ENCODE measurements around the gene NUDT22. TPM values are rescaled to one million over a fixed set of nuclear protein-coding genes. Genes with fewer than 3 reads are reported as not detected.

NUDT22 gene
- 10 to 100 TPM; 19.2 to 77.6 (median 41.8) TPM for total RNA-seq

- TF ChIP-seq CTCF (IDR thresholded peaks at IDR 0.05; ENCODE audit: low read depth): no peak
Observed at GRCh38 chr11:64225608-64226506, at the start of gene NUDT22, which contains the start of gene TRPT1. TSS of gene NUDT22 (plus strand) at chr11:64226274. CDS start at chr11:64226653, 379 bp downstream. TSS of gene TRPT1 (minus strand) at chr11:64226186. CDS start at chr11:64225860, 326 bp downstream.

- TF ChIP-seq CTCF (IDR thresholded peaks at IDR 0.05; ENCODE audit: low read depth): no peak
Observed at GRCh38 chr11:64176751-64177150, 49.3 kb upstream of the NUDT22 start.

GRCh38 chr11:64178203-64178602 is 47.9 kb upstream of the NUDT22 start:
- no peak for TF ChIP-seq CTCF (IDR thresholded peaks at IDR 0.05; ENCODE audit: low read depth)

- no peak for TF ChIP-seq CTCF (IDR thresholded peaks at IDR 0.05; ENCODE audit: low read depth)
Observed at GRCh38 chr11:64178951-64179639, 47.0 kb upstream of the NUDT22 start.

- TF ChIP-seq CTCF (IDR thresholded peaks at IDR 0.05; ENCODE audit: low read depth): no peak
Observed at GRCh38 chr11:64180891-64181290, 45.2 kb upstream of the NUDT22 start.

- TF ChIP-seq CTCF (IDR thresholded peaks at IDR 0.05; ENCODE audit: low read depth): no peak
Observed at GRCh38 chr11:64181506-64182411, 44.3 kb upstream of the NUDT22 start.
